WERI-Rb-1 (cell line): ENCODE measurements around the gene TNIK.

ENCODE experiments used
- DNase-seq: peaks from one replicate; pipeline ENCODE4 v3.0.0-alpha.2; 2020
- H3K27ac ChIP-seq: fragments of 250-450 bp; sonication (Bioruptor Pico); 2 replicates; pipeline ENCODE4 v1.5.1; 2020; ENCODE audit warnings: mild to moderate bottlenecking, moderate library complexity
- H3K27me3 ChIP-seq: fragments of 250-450 bp; sonication (Bioruptor Pico); 2 replicates; pipeline ENCODE4 v1.5.1; 2021; ENCODE audit warnings: mild to moderate bottlenecking, low read depth, moderate library complexity; ENCODE audit not compliant: insufficient read depth, severe bottlenecking
- H3K36me3 ChIP-seq: fragments of 250-450 bp; sonication (Bioruptor Pico); 2 replicates; pipeline ENCODE4 v1.5.1; 2020; ENCODE audit warnings: mild to moderate bottlenecking, moderate library complexity
- H3K4me3 ChIP-seq: 2 replicates; pipeline ENCODE4 v1.5.1; 2011; ENCODE audit warnings: low read depth, mild to moderate bottlenecking, control low read depth, low read length
- H3K9me3 ChIP-seq: fragments of 250-450 bp; sonication (Bioruptor Pico); 2 replicates; pipeline ENCODE4 v1.5.1; 2021; ENCODE audit warnings: mild to moderate bottlenecking, moderate library complexity; ENCODE audit not compliant: severe bottlenecking
- CTCF ChIP-seq: IDR thresholded peaks from 2 replicates; pipeline ENCODE4 v1.5.1; 2011; ENCODE audit warnings: low read depth, mild to moderate bottlenecking, control low read depth, inconsistent platforms, low read length

Gene TNIK

GRCh38 chr3:171436380-171436779 is 23.8 kb downstream of the TNIK start:
- no peaks in the 10 kb centered on the region for H3K9me3 ChIP-seq
- H3K36me3 ChIP-seq: no peaks in the 10 kb centered on the region
- H3K27me3 ChIP-seq: no peaks in the 10 kb centered on the region
- DNase-seq: no peak
- H3K27ac ChIP-seq: no peak overlapping the region
- TF ChIP-seq CTCF: no peak
- no peak overlapping the region for H3K4me3 ChIP-seq

DNA sequence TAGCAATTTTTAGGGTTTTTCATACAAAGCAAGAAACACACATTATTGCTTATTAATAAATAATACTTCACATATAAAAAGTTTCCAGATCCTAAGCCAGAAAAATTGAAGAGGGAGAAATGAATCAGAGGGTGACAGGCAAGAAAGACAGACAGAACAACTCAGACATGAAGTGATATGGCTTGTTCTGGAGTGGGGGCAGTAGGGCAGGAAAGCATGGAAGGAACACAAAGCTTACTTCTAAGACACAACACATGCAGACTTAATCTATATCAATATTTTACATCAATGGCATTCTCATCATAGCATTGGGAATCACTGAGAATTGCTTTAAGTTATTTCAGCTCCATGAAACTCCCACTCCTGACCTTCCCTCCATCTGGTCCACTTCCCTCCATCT is 24.4 kb downstream of the TNIK start:
- no peaks in the 10 kb centered on the region for H3K27me3 ChIP-seq
- H3K9me3 ChIP-seq: no peaks in the 10 kb centered on the region
- H3K4me3 ChIP-seq: no peak overlapping the region
- no peak for TF ChIP-seq CTCF
- no peak overlapping the region for H3K27ac ChIP-seq
- DNase-seq: no peak
- H3K36me3 ChIP-seq: no peaks in the 10 kb centered on the region

DNA sequence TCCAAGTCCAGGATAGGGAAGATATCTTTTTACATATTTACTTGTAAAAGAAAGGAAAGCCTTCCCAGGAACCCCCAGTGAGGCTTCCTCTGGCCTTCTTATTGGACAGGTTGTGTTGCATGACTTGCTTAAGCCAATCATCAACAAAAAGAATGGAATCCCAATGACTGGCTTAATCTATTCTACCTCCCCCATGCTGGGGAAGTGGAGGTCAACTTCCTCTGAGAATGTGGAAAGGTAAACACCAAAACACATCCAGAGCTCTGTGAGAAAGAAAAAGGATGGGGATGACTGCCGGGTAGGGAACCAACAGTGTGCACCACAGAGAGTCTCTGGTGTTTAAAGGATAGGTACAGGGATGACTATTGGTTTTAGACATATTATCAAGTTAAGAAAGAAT is 25.1 kb downstream of the TNIK start:
- Histone ChIP-seq H3K36me3 (no peaks in the 10 kb centered on the region), H3K9me3 (no peaks in the 10 kb centered on the region), H3K4me3 (no peak overlapping the region), H3K27ac (no peak overlapping the region), H3K27me3 (no peaks in the 10 kb centered on the region)
- no peak for DNase-seq
- TF ChIP-seq CTCF: no peak

- no peak for DNase-seq
- TF ChIP-seq CTCF: no peak
Observed at GRCh38 chr3:171432548-171432947, 27.7 kb downstream of the TNIK start.

DNA sequence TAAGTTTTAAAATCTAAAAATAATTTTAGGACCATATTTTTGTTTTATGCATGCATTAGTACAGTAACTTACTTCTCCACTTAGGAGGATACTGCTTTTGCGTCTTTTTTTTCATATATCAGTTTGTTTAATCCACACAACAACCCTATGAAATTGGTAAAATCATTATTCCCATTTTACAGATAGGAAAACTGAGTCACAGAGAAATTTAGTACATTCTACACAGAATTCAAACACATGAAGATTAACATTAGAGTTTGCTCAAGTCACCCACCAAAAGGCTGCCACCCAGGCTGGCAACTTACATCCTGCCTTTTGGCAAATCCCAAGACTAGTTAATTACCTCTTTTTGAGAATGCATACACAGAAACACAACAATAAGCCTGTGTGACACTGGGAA is 28.7 kb downstream of the TNIK start:
- Histone ChIP-seq H3K36me3 (no peaks in the 10 kb centered on the region), H3K27ac (no peak overlapping the region), H3K9me3 (no peaks in the 10 kb centered on the region), H3K4me3 (no peak overlapping the region), H3K27me3 (no peaks in the 10 kb centered on the region)
- TF ChIP-seq CTCF: no peak
- DNase-seq: no peak

More at GRCh38 chr3:171432548-171432947, 27.7 kb downstream of the TNIK start:
- H3K27ac ChIP-seq: no peak overlapping the region
- H3K4me3 ChIP-seq: no peak overlapping the region
- no peaks in the 10 kb centered on the region for H3K36me3 ChIP-seq
- H3K27me3 ChIP-seq: no peaks in the 10 kb centered on the region
- no peaks in the 10 kb centered on the region for H3K9me3 ChIP-seq

- H3K36me3 ChIP-seq: no peaks in the 10 kb centered on the region
- H3K9me3 ChIP-seq: no peaks in the 10 kb centered on the region
- no peak overlapping the region for H3K27ac ChIP-seq
- H3K27me3 ChIP-seq: no peaks in the 10 kb centered on the region
- DNase-seq: no peak
- no peak overlapping the region for H3K4me3 ChIP-seq
- no peak for TF ChIP-seq CTCF
Observed at GRCh38 chr3:171430530-171430929, 29.7 kb downstream of the TNIK start.
